NCI-H2107 (cell line): ENCODE data around the gene APOL2.
"Not testable (repeated sequence)": the region's sequence is repeated elsewhere in the genome, so short reads cannot be mapped to it uniquely, and the experiment has no call there.

ENCODE experiments used
- DNase-seq: peaks from one replicate; lab custom pipeline; 2025; lab: John Stamatoyannopoulos, UW

Gene APOL2

GRCh38 chr22:36262307-36262706 is 23.0 kb upstream of the APOL2 start:
- DNase-seq: not testable (repeated sequence)

GRCh38 chr22:36261675-36262074 is 22.3 kb upstream of the APOL2 start:
- DNase-seq: not testable (repeated sequence)

GRCh38 chr22:36259615-36260300 is 20.4 kb upstream of the APOL2 start:
- no peak for DNase-seq

GRCh38 chr22:36258701-36259614 is 19.6 kb upstream of the APOL2 start:
- no peak for DNase-seq

DNA sequence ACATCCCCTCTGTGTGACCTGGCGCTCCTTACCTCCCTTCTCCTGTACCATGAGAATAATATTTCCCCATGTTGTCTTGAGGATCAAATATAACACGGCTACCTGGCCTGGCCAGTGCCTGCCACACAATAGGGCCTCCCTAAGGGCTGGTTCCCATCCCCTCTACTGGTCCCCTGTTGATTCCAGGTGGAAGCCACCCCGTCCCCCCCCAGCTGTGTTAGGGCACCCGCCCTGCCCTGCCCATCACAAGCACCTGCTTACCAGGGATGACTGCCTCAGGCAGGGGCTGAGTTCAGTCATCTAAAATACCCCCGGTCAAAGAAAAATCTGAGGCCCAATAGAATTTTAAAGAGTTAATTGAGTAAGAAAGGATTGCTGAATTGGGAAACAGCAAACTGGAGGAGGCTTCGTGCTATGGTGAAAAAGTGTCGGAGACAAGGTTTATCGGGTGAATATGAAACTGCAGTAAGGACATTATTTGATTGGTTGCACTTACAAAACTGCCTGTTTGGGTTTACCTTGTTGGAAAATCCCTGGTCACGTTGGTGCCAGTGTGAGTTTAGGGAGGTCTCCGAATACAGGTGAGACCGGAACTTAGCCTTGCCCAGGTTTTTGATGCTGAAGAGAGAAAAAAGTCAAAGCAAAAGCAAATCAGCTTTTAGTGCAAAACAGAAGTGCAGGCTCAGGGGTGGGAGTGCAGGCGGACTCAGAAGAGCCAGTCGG is 18.8 kb upstream of the APOL2 start:
- DNase-seq: no peak

DNA sequence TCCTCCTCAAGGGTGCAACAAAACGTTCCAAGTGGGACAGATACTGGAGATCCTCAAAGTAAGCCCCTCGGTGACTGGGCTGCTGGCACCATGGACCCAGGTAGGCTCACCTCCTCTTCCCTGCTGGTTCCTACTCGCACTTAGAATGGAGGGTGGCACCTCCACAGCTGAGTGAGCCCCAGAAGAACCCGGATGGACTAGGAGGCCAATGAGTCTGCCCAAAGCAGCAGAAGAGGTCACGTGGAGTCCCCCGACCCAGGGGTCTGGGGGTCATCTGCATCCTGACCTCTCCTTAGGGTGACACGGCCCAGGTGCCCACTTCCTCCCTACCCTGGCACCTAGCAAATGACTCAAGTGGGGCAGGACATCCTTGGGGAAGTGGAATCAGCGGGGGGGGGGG is 18.0 kb upstream of the APOL2 start:
- no peak for DNase-seq

- no peak for DNase-seq
These were observed 17.2 kb upstream of the APOL2 start for GRCh38 chr22:36256478-36256877.

GRCh38 chr22:36255572-36255971 is 16.2 kb upstream of the APOL2 start:
- DNase-seq: not testable (repeated sequence)

GRCh38 chr22:36253523-36254490 is 14.5 kb upstream of the APOL2 start:
- no peak for DNase-seq

DNA sequence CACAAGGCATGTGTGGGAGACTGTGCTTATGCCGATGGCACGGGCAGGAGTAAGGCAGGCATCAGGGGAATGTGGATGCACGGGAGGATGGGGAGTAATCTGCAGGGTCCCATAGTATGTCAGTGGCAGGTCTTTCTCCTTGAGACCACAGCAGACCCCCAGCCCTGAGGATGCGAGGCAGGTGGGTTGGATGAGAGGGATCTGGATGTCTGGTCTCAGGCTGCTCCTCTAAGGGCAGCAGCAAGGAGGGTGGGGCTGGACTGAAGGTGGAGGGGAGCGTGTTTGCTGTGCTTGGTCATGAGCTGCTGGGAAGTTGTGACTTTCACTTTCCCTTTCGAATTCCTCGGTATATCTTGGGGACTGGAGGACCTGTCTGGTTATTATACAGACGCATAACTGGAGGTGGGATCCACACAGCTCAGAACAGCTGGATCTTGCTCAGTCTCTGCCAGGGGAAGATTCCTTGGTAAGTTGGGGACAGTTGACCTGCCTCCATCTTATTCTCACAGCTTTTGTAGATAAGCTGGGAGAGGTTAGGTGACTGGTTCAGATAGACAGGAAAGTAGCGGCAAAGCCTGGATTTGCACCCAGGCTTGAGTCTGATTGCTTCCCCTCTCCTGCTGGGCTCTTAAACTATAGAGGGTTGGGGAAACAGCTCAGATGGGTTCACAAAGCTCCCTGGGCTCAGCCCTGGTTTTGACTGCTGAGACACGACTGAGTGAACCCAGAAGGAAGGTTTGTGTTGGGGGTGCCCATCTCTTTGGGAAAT is 13.6 kb upstream of the APOL2 start, which contains the start of gene APOL1:
Gene APOL1 (plus strand): TSS at position 380 of the 769 bp plus-strand sequence. CDS start 1,823 bp downstream, outside the sequence.
- no peak for DNase-seq

GRCh38 chr22:36251979-36252608 is 12.8 kb upstream of the APOL2 start:
- not testable (repeated sequence) for DNase-seq

DNA sequence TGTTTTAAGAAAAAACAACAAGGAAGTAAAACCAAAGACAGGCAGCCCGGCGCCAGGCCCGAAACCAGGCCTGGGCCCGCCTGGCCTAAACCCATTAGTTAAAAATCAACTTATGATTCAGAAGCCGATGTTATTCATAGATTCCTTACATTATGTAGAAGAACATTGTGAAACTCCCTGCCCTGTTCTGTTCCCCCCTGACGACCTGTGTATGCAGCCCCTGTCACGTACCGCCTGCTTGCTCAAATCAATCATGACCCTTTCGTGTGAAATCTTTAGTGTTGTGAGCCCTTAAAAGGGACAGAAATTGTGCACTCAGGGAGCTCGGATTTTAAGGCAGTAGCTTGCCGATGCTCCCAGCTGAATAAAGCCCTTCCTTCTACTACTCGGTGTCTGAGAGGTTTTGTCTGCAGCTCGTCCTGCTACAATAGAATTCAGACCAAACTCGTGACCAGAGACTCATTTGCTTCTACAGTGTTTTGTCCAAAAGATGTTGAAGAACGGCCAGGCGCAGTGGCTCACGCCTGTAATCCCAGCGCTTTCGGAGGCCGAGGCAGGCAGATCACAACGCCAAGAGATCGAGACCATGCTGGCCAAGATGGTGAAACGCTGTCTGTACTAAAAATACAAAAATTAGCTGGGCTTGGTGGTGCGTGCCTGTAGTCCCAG is 11.1 kb upstream of the APOL2 start:
- DNase-seq: not testable (repeated sequence)

- DNase-seq: no peak
These were observed 9.8 kb upstream of the APOL2 start for GRCh38 chr22:36249160-36249559.

GRCh38 chr22:36247955-36248354 is 8.6 kb upstream of the APOL2 start:
- no peak for DNase-seq

DNA sequence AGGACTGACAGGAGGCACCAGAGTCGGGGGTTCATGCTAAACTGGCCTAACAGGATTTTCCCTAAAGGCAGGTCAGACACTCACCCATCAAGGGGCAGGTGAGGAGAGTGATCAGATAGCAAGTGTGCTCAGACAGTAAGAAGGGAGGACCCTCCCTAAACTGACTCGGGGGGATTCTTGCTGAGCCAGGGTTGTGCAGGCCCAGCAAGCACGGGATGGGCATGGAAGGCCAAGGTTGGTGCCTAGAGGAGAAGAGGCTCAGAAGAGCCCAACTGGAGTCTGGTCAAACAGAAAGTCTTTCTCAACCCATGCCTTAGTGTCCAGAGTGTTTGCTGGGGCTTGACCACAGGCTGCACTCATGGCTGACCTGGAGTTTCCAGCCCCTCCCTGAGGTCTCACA is 7.4 kb upstream of the APOL2 start:
- DNase-seq: no peak

DNA sequence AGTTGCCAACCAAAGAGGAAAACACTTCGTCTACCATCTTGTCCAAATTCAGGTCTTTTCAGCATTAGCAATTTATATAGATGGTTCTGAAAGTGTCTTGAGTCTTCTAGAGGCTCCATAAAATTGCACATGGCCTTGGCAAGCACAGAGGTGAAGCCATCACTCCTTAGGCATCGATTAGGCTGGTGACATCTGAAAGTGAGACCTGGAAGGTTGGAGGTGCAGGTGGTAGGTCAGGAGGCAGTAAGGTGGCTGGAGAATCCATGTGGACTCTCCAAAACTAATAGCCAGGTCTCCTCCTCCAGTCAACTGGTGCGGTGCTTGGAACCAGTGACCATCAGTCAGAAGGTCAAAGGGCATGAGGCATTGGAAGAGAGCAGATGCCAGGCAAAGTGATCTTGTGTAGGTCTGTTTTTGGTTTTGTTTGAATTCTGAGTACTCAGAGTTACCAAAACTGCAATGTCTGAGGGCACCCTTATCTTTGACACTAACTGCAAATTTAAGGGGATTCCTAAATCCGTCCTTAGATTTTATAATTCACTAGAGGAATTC is 6.6 kb upstream of the APOL2 start:
- DNase-seq: no peak

GRCh38 chr22:36244522-36245391 is 5.4 kb upstream of the APOL2 start:
- no peak for DNase-seq

DNA sequence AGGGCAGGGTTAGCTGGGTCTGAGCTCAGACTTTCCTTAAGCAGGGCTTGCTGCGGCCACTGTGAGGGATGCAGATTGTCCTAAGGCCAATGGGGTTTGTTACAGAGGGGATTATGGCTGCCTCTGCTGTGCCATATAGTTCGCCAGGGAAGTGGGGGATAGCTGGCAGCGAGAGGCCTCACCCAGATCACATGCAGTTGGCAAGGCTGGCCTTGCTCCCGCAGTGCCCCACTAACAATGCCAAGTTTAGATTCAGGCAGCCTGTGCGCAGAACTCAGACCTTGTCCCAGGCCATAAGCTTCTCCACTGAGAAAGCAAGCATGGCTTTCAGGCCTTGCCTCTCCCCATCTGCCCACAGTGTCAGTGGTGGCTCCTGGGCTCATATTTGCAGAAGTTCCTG is 4.7 kb upstream of the APOL2 start:
- DNase-seq: no peak
